ENCODE results near the gene TMEM107.

DNA sequence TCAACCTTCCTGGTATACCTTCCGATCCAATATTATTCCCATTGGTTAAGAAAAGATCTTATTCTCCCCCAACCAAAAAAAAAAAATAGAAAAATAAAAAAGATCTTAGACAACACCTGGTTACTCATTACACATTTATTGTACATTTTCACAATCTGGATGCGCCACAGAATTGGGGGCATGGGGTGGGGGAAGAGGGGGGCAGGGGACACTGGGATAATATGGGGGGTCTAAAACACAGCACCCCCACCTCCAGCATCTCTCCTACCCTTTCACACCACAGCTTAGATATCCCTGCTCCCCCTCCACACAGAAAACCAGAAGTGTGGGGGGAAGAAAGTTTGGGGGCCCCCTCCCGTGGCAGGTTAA, 17.2 kb downstream of the TMEM107 start:
- TF ChIP-seq CTCF (IDR thresholded peaks at IDR 0.05) (no peak), POLR2A (IDR thresholded peaks at IDR 0.05) (no peak)

Data from esophagus squamous epithelium (tissue), 4 donors.